ENCODE data around the gene NHLH1.

DNA sequence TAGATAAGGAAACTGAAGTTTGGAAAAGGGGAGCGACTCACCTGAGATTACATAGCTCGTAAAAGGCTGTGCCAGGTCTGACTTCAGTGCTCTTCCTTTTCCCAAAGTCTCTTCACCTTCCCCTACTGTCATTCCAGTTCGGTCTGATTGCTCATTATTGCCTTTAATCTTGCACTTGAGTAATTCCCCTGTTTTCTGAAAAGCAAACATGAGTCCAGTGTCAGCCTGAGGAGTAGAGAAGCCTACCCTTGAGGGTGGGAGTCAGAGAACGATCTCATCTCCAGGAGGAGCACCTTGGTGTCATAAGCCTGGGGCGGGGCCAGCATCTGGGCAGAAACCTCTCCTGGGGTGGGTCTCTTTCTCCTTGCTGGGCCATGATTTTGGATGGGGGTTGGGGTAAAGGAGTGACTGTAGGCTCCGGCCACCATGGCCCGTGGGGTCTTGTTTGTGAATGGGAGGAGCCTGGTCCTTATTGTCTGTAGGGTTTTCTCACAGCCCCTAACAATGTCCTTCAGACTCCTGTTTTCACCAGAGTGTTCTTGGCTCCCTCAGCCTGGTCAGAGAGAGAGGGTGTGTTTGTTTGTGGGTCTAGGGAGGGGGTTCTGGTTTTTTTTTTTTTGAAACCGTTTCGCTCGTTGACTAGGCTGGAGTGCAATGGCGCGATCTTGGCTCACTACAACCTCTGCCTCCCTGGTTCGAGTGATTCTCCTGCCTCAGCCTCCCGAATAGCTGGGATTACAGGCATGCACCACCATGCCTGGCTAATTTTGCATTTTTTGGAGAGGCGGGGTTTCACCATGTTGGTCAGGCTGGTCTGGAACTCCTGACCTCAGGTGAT, 39.5 kb downstream of the NHLH1 start:
- TF ChIP-seq, protein P1, sequence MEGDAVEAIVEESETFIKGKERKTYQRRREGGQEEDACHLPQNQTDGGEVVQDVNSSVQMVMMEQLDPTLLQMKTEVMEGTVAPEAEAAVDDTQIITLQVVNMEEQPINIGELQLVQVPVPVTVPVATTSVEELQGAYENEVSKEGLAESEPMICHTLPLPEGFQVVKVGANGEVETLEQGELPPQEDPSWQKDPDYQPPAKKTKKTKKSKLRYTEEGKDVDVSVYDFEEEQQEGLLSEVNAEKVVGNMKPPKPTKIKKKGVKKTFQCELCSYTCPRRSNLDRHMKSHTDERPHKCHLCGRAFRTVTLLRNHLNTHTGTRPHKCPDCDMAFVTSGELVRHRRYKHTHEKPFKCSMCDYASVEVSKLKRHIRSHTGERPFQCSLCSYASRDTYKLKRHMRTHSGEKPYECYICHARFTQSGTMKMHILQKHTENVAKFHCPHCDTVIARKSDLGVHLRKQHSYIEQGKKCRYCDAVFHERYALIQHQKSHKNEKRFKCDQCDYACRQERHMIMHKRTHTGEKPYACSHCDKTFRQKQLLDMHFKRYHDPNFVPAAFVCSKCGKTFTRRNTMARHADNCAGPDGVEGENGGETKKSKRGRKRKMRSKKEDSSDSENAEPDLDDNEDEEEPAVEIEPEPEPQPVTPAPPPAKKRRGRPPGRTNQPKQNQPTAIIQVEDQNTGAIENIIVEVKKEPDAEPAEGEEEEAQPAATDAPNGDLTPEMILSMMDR (IDR thresholded peaks at IDR 0.05) = no peak
- no peak for TF ChIP-seq POLR2A (IDR thresholded peaks at IDR 0.05; ENCODE audit: low read depth)
- no peak for TF ChIP-seq POLR2AphosphoS5 (IDR thresholded peaks at IDR 0.05)
- no peak for TF ChIP-seq EP300 (IDR thresholded peaks at IDR 0.05)

Data from esophagus muscularis mucosa (tissue), 4 donors.